ENCODE results near the gene IFNAR2. TPM values are rescaled to one million over a fixed set of nuclear protein-coding genes. Genes with fewer than 3 reads are reported as not detected.

IFNAR2 gene
- total RNA-seq, 1 experiment from 2014 or later, result 36.1 TPM

DNA sequence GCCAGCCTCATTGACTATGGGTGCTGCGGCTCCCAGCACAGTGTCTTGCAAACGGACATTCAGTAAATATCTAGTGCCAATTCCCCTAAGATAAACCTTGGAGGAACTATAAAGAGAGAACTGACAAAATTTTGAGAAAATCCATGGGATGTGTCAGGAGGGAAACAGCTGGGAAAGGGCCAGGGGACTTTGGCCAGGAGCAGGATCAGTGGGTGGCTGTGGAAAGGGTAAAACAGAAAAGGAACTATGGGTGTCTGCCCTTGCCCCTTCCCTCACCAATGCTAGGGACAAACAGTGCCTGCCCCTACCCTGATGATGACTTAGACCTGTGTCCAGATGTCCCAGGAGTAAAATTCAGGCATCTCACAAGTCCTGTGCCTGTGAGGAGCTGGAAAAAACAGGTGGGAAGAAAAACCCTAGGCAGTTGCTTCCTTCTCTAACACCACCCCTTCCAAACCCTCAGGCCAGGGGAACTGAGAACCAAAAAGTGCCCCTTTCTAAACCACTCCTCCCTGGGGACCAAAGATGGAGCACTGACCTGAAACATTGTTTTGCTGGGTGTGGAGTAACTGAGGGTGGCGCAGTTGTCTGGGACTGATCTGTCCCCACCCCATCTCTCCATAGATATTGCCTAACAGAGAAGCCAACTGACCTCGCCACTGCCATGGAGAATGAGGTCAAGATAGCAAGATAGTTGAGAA lies 22.1 kb upstream of the IFNAR2 start:
- Mint-ChIP-seq H3K27ac (ENCODE audit: unreplicated experiment) (no peak overlapping the region), H3K4me3 (ENCODE audit: unreplicated experiment) (no peak overlapping the region), H3K4me1 (ENCODE audit: low read depth, unreplicated experiment) (peaks cover 44% of the 10 kb centered on the region), H3K36me3 (ENCODE audit: insufficient read depth, unreplicated experiment) (peaks cover 15% of the 10 kb centered on the region), H3K9me3 (ENCODE audit: unreplicated experiment) (peaks cover 24% of the 10 kb centered on the region), H3K27me3 (ENCODE audit: insufficient read depth, unreplicated experiment) (no peaks in the 10 kb centered on the region)
- ChIA-PET POLR2A (no interaction called here), CTCF (no interaction called here)
- peaks cover 2% of the 10 kb centered on the region; the same call in 1 of the 2 replicates for H3K36me3 ChIP-seq (ENCODE audit: control insufficient read depth, insufficient read depth, low read length)
- no peak for DNase-seq
- H3K27me3 ChIP-seq (replicated peaks; ENCODE audit: control insufficient read depth, insufficient read depth, low read length), result no peaks in the 10 kb centered on the region
- BruUV-seq (replicated peaks), result no TSS peak
- TF ChIP-seq, protein P1, sequence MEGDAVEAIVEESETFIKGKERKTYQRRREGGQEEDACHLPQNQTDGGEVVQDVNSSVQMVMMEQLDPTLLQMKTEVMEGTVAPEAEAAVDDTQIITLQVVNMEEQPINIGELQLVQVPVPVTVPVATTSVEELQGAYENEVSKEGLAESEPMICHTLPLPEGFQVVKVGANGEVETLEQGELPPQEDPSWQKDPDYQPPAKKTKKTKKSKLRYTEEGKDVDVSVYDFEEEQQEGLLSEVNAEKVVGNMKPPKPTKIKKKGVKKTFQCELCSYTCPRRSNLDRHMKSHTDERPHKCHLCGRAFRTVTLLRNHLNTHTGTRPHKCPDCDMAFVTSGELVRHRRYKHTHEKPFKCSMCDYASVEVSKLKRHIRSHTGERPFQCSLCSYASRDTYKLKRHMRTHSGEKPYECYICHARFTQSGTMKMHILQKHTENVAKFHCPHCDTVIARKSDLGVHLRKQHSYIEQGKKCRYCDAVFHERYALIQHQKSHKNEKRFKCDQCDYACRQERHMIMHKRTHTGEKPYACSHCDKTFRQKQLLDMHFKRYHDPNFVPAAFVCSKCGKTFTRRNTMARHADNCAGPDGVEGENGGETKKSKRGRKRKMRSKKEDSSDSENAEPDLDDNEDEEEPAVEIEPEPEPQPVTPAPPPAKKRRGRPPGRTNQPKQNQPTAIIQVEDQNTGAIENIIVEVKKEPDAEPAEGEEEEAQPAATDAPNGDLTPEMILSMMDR (IDR thresholded peaks at IDR 0.05; ENCODE audit: insufficient read depth in 1 of 2, low read depth in 1 of 2, low read length in 1 of 2, severe bottlenecking in 1 of 2, unreplicated experiment in 1 of 2), result no peak
- peaks cover 29% of the 10 kb centered on the region for H3K4me1 ChIP-seq
- no peak overlapping the region for H3K4me3 ChIP-seq (ENCODE audit: low read depth, low read length)
- intact Hi-C loops (cut with micrococcal nuclease; ENCODE audit: unreplicated experiment), result no loop called here
- H3K9me3 ChIP-seq, result peaks cover 19% of the 10 kb centered on the region

DNA sequence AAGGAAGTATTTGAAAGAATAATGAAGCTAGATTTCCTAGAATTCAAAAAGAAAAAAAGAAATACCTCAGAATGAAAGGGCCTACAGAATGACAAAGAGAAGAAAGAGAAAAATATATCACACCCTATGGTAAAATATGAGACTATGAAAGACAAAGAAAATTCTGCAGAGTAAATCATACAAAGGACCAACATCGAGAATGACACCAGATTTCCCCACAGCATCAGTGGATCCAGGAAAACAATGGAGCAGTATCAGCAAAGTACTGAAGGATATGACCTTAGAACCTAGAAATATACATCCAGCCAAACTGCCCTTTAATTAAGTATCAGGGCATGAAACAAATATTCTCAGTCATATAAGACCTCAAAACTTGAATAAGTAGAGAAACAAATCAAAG lies 21.2 kb upstream of the IFNAR2 start:
- BruUV-seq (replicated peaks), result no TSS peak
- H3K36me3 Mint-ChIP-seq (ENCODE audit: insufficient read depth, unreplicated experiment), result peaks cover 15% of the 10 kb centered on the region
- peaks cover 36% of the 10 kb centered on the region for H3K4me1 Mint-ChIP-seq (ENCODE audit: low read depth, unreplicated experiment)
- H3K9me3 Mint-ChIP-seq (ENCODE audit: unreplicated experiment), result peaks cover 24% of the 10 kb centered on the region
- DNase-seq, result no peak
- H3K36me3 ChIP-seq (ENCODE audit: control insufficient read depth, insufficient read depth, low read length), result peaks cover 2% of the 10 kb centered on the region; the same call in 1 of the 2 replicates
- H3K27me3 Mint-ChIP-seq (ENCODE audit: insufficient read depth, unreplicated experiment), result no peaks in the 10 kb centered on the region
- CTCF ChIA-PET, result no interaction called here
- H3K27ac Mint-ChIP-seq (ENCODE audit: unreplicated experiment), result no peak overlapping the region
- no peak overlapping the region for H3K4me3 Mint-ChIP-seq (ENCODE audit: unreplicated experiment)
- TF ChIP-seq, protein P1 (IDR thresholded peaks at IDR 0.05; ENCODE audit: insufficient read depth in 1 of 2, low read depth in 1 of 2, low read length in 1 of 2, severe bottlenecking in 1 of 2, unreplicated experiment in 1 of 2), result no peak
- H3K4me3 ChIP-seq (ENCODE audit: low read depth, low read length), result no peak overlapping the region
- intact Hi-C loops (cut with micrococcal nuclease; ENCODE audit: unreplicated experiment), result no loop called here
- H3K4me1 ChIP-seq, result peaks cover 20% of the 10 kb centered on the region
- POLR2A ChIA-PET, result no interaction called here
- no peaks in the 10 kb centered on the region for H3K27me3 ChIP-seq (replicated peaks; ENCODE audit: control insufficient read depth, insufficient read depth, low read length)
- H3K9me3 ChIP-seq, result peaks cover 19% of the 10 kb centered on the region

DNA sequence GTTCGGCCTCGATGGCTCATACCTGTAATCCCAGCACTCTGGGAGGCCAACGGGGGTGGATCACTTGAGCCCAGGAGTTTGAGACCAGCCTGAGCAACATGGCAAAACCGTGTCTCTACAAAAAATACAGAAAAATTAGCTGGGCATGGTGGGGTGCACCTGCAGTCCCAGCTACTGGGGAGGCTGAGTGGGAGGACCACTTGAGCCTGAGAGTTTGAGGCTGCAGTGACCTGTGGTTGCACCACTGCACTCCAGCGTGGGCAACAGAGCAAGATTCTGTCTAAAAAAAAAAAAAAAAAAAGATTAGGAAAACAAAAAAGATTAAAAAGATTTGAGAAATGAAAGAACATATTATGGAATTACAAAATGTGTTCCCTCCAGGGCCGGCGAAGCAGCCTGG lies 18.4 kb upstream of the IFNAR2 start:
- peaks cover 19% of the 10 kb centered on the region for H3K9me3 ChIP-seq
- intact Hi-C loops (cut with micrococcal nuclease; ENCODE audit: unreplicated experiment), result no loop called here
- ChIA-PET POLR2A (no interaction called here), CTCF (no interaction called here)
- Mint-ChIP-seq H3K4me3 (ENCODE audit: unreplicated experiment) (no peak overlapping the region), H3K9me3 (ENCODE audit: unreplicated experiment) (peaks cover 23% of the 10 kb centered on the region), H3K27me3 (ENCODE audit: insufficient read depth, unreplicated experiment) (no peaks in the 10 kb centered on the region), H3K4me1 (ENCODE audit: low read depth, unreplicated experiment) (peaks cover 16% of the 10 kb centered on the region), H3K36me3 (ENCODE audit: insufficient read depth, unreplicated experiment) (peaks cover 4% of the 10 kb centered on the region), H3K27ac (ENCODE audit: unreplicated experiment) (no peak overlapping the region)
- no peak overlapping the region for H3K4me3 ChIP-seq (ENCODE audit: low read depth, low read length)
- no TSS peak for BruUV-seq (replicated peaks)
- TF ChIP-seq, protein P1 (IDR thresholded peaks at IDR 0.05; ENCODE audit: insufficient read depth in 1 of 2, low read depth in 1 of 2, low read length in 1 of 2, severe bottlenecking in 1 of 2, unreplicated experiment in 1 of 2), result no peak
- DNase-seq, result no peak
- H3K27me3 ChIP-seq (replicated peaks; ENCODE audit: control insufficient read depth, insufficient read depth, low read length), result no peaks in the 10 kb centered on the region
- H3K36me3 ChIP-seq (ENCODE audit: control insufficient read depth, insufficient read depth, low read length), result no peaks in the 10 kb centered on the region
- peaks cover 5% of the 10 kb centered on the region; the same call in 1 of the 2 replicates for H3K4me1 ChIP-seq

All from Caco-2 (cell line).